Kidney (tissue), 14 donors: ENCODE results near the gene CCDC88C. TPM values are rescaled to one million over a fixed set of nuclear protein-coding genes. Genes with fewer than 3 reads are reported as not detected.
A peak's percentile ranks its signal among the peaks of the same experiment; 100 is the strongest.

ENCODE experiments used
- DNase-seq, 5 donors: peaks; one replicate each; pipeline ENCODE4 v3.0.0-alpha.2; 2013 to 2020
- FAIRE-seq: peaks from 2 replicates; lab custom pipeline; 2012; peaks lifted over from hg19 to GRCh38; lab: Jason Lieb, UNC
- H3K27ac ChIP-seq, 2 donors: one replicate each; pipeline ENCODE4 v1.7.0; 2013; ENCODE audit warnings: low read depth in 2 of 2, low read length in 2 of 2, inconsistent platforms in 1 of 2
- H3K27me3 ChIP-seq: one replicate; pipeline ENCODE4 v1.7.1; 2013; ENCODE audit warnings: low read length, inconsistent platforms; ENCODE audit not compliant: control insufficient read depth, insufficient read depth
- H3K36me3 ChIP-seq, 3 donors: one replicate each; pipeline versions ENCODE4 v1.7.0 to v1.7.1; 2013; ENCODE audit warnings: low read length in 3 of 3, control low read depth in 1 of 3, inconsistent platforms in 1 of 3; ENCODE audit not compliant: insufficient read depth in 3 of 3, control insufficient read depth in 2 of 3
- H3K4me1 ChIP-seq, 3 donors: one replicate each; pipeline versions ENCODE4 v1.7.0 to v1.7.1; 2013; ENCODE audit warnings: low read length in 3 of 3, inconsistent platforms in 1 of 3, low read depth in 1 of 3; ENCODE audit not compliant: control insufficient read depth in 2 of 3, insufficient read depth in 2 of 3
- H3K4me3 ChIP-seq, 3 donors: one replicate each; pipeline versions ENCODE4 v1.7.0 to v1.8.1; 2013; ENCODE audit warnings: low read length in 3 of 3, control low read depth in 1 of 3, inconsistent platforms in 1 of 3
- H3K9ac ChIP-seq, 3 donors: one replicate each; pipeline versions ENCODE4 v1.7.0 to v1.7.1; 2013; ENCODE audit warnings: low read length in 3 of 3, control low read depth in 1 of 3, inconsistent platforms in 1 of 3
- H3K9me3 ChIP-seq, 3 donors: one replicate each; pipeline versions ENCODE4 v1.7.0 to v1.7.1; 2013; ENCODE audit warnings: low read length in 3 of 3, control low read depth in 1 of 3, inconsistent platforms in 1 of 3; ENCODE audit not compliant: control insufficient read depth in 2 of 3, insufficient read depth in 1 of 3
- CTCF ChIP-seq: IDR thresholded peaks from 3 replicates; pipeline ENCODE4 v1.5.1; 2012; ENCODE audit warnings: mild to moderate bottlenecking, moderate library complexity, borderline replicate concordance; ENCODE audit not compliant: insufficient read depth; ENCODE audit errors: extremely low read depth
- intact Hi-C: fragments of 100-400 bp; cut with DNase I; formaldehyde crosslinking; loops from one replicate; pipeline ENCODE4 v1.11.1; 2022
- polyA plus RNA-seq: library from polyadenylated mRNA; stranded (reverse); fragments of 350-450 nt; fragmentation: Illumina TruSeq; extraction: RNeasy Lipid Tissue Mini Kit (QIAGEN cat#74804); gene quantifications from one replicate; pipeline ENCODE4 v1.2.3, GENCODE V29; 2014; ENCODE audit warnings: low read depth, low replicate concordance; ENCODE audit not compliant: insufficient read depth
- total RNA-seq: library from RNA; stranded (reverse); fragmentation: NEBNext Ultra II Directional; extraction: Animal tissue kit (Norgen Biotek cat#: 25700); gene quantifications from one replicate; pipeline ENCODE4 v1.2.1, GENCODE V29; 2021
- donor health status: control.
- donor health status: control.
- donor health status: control.
- donor health status: control.
- donor health status: control.
- donor health status: DM: yes; HTN: yes; CAD: no.
- donor health status: Normal renal cell carcinoma (clear cell type).

The CCDC88C gene
- total and polyA plus RNA-seq, 2 donors from 2014 or later = 6.6 to 32.8 TPM

GRCh38 chr14:91318911-91319310 is 98.7 kb downstream of the CCDC88C start:
- peaks cover 0 to 7% (median 0%) of the 10 kb centered on the region in 3 donors for H3K36me3 ChIP-seq
- H3K27me3 ChIP-seq = no peaks in the 10 kb centered on the region
- no peak for TF ChIP-seq CTCF
- DNase-seq (peak in 1 of 5 donors; percentile 43), FAIRE-seq (no peak)
- peaks cover 2 to 18% (median 11%) of the 10 kb centered on the region in 3 donors for H3K4me1 ChIP-seq
- intact Hi-C loops = no loop called here
- no peak overlapping the region for H3K9ac ChIP-seq
- H3K9me3 ChIP-seq = no peaks in the 10 kb centered on the region
- H3K27ac ChIP-seq = no peak overlapping the region
- H3K4me3 ChIP-seq = no peak overlapping the region

GRCh38 chr14:91317381-91318308 is 100.0 kb downstream of the CCDC88C start:
- Histone ChIP-seq H3K36me3 (peaks cover 0 to 9% (median 0%) of the 10 kb centered on the region in 3 donors), H3K9ac (no peak overlapping the region), H3K4me1 (peaks cover 0 to 13% (median 9%) of the 10 kb centered on the region in 3 donors), H3K4me3 (no peak overlapping the region), H3K27me3 (no peaks in the 10 kb centered on the region), H3K9me3 (no peaks in the 10 kb centered on the region), H3K27ac (peak overlapping the region in 1 of 2 donors; percentile 23)
- intact Hi-C loops = no loop called here
- DNase-seq (peak in 2 of 5 donors; percentile 21 to 94), FAIRE-seq (no peak)
- TF ChIP-seq CTCF = no peak

GRCh38 chr14:91316761-91317160 is 100.9 kb downstream of the CCDC88C start:
- Histone ChIP-seq H3K4me1 (peaks cover 0 to 13% (median 9%) of the 10 kb centered on the region in 3 donors), H3K9me3 (no peaks in the 10 kb centered on the region), H3K27ac (peak overlapping the region in 1 of 2 donors; percentile 34), H3K27me3 (no peaks in the 10 kb centered on the region), H3K9ac (no peak overlapping the region), H3K36me3 (peaks cover 0 to 9% (median 0%) of the 10 kb centered on the region in 3 donors), H3K4me3 (no peak overlapping the region)
- intact Hi-C loops = no loop called here
- DNase-seq (no peak), FAIRE-seq (no peak)
- TF ChIP-seq CTCF = no peak
